Endometrium (tissue), 2 donors: ENCODE data around the gene LIMK2.

ENCODE experiments used
- FAIRE-seq: peaks from 2 replicates; lab custom pipeline; 2012; peaks lifted over from hg19 to GRCh38; lab: Jason Lieb, UNC
- donor health status: control.
- donor health status: control.

The LIMK2 gene

GRCh38 chr22:31272522-31273446 is 60.7 kb downstream of the LIMK2 start:
- FAIRE-seq = no peak

- FAIRE-seq = no peak
These were observed 61.9 kb downstream of the LIMK2 start for GRCh38 chr22:31274017-31274416.

- no peak for FAIRE-seq
These were observed 62.9 kb downstream of the LIMK2 start for GRCh38 chr22:31275018-31275417.

GRCh38 chr22:31275576-31275975 is 63.5 kb downstream of the LIMK2 start:
- FAIRE-seq = no peak

GRCh38 chr22:31276426-31277167 is 64.5 kb downstream of the LIMK2 start:
- no peak for FAIRE-seq

GRCh38 chr22:31277741-31278140 is 65.6 kb downstream of the LIMK2 start:
- no peak for FAIRE-seq

GRCh38 chr22:31278151-31278621 is 66.1 kb downstream of the LIMK2 start:
- no peak for FAIRE-seq

GRCh38 chr22:31278626-31279326 is 66.7 kb downstream of the LIMK2 start:
- no peak for FAIRE-seq

GRCh38 chr22:31279327-31279669 is 67.2 kb downstream of the LIMK2 start:
- no peak for FAIRE-seq

GRCh38 chr22:31279821-31280505 is 67.9 kb downstream of the LIMK2 start:
- FAIRE-seq = no peak

- no peak for FAIRE-seq
These were observed 69.6 kb downstream of the LIMK2 start for GRCh38 chr22:31281733-31282132.

GRCh38 chr22:31282748-31283468 is 70.8 kb downstream of the LIMK2 start:
- FAIRE-seq = no peak

- no peak for FAIRE-seq
These were observed 72.4 kb downstream of the LIMK2 start for GRCh38 chr22:31284281-31285155.

- FAIRE-seq = no peak
These were observed 74.5 kb downstream of the LIMK2 start for GRCh38 chr22:31286360-31287255.

GRCh38 chr22:31287818-31288495 is 75.9 kb downstream of the LIMK2 start:
- FAIRE-seq = no peak

- no peak for FAIRE-seq
These were observed 76.6 kb downstream of the LIMK2 start for GRCh38 chr22:31288496-31289240.

- FAIRE-seq = no peak
These were observed 77.2 kb downstream of the LIMK2 start for GRCh38 chr22:31289344-31289743.
